ENCODE data around the gene PCDHGC4.

GRCh38 chr5:141518618-141519015, 33.8 kb downstream of the PCDHGC4 start:
- TF ChIP-seq EZH2 (IDR thresholded peaks at IDR 0.05; ENCODE audit: low read depth, low read length, severe bottlenecking) (no peak), TAF1 (IDR thresholded peaks at IDR 0.05; ENCODE audit: low read depth, low read length) (no peak), SIN3A (conservative IDR thresholded peaks at IDR 0.05 in 1 of 2, IDR thresholded peaks at IDR 0.05 in 1 of 2; ENCODE audit: low read depth in 1 of 2, low read length in 2 of 2) (no peak), CTCF (IDR thresholded peaks at IDR 0.05; ENCODE audit: control extremely low read depth in 1 of 3, insufficient read depth in 1 of 3, low read depth in 1 of 3, low read length in 3 of 3) (no peak), POLR2AphosphoS5 (IDR thresholded peaks at IDR 0.05; ENCODE audit: low read depth, low read length) (no peak), SP4 (IDR thresholded peaks at IDR 0.05; ENCODE audit: low read length) (no peak), HDAC2 (IDR thresholded peaks at IDR 0.05; ENCODE audit: borderline replicate concordance in 1 of 2, low read depth in 2 of 2, low read length in 2 of 2) (no peak)
